ENCODE measurements around the gene ELSPBP1.
"Not testable (repeated sequence)": the region's sequence is repeated elsewhere in the genome, so short reads cannot be mapped to it uniquely, and the experiment has no call there.

Gene ELSPBP1

DNA sequence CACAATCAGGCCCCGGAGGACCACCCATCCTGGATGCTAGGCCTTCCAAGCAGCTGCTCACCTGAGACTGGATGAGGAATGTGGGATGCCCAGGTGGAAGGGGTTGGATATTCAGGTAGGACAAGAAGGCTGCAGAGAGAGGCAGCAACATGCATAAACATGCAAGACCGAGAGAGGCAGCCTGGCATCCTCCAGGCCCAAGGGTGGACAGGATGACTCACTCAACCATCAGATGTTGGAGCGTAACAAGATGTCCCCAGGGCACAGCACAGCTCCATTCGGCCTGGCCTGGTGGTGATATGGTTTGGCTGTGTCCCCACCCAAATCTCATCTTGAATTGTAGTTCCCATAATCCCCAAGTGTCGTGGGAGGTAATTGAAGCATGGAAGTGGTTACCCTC lies 59.4 kb downstream of the ELSPBP1 start:
- in situ Hi-C loops (cut with HindIII; ENCODE audit: low sequenced_read_pairs) = no loop called here
- no peak for TF ChIP-seq CTCF (IDR thresholded peaks at IDR 0.05; ENCODE audit: low read depth, low read length)
- no peak overlapping the region for H3K4me3 ChIP-seq (ENCODE audit: low read depth, low read length)
- DNase-seq (ENCODE audit: low read depth, low spot score) = no peak

DNA sequence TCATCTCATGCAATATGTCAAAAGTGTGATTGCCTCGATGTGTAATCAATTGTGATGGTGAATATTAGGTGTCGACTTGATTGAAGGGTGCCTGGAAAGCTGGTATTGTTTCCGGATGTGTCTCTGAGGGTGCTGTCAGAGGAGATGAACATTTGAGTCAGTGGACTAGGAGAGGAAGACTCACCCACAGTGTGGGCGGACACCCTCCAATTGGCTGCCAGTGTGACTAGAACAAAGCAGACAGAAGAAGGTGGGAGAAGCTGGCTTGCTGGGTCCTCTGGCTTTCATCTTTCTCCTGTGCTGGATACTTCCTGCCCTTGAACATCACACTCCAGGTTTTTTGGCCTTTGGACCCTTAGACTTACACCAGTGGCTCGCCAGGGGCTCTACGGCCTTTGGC lies 64.9 kb downstream of the ELSPBP1 start:
- DNase-seq (ENCODE audit: low read depth, low spot score) = no peak
- no peak overlapping the region for H3K4me3 ChIP-seq (ENCODE audit: low read depth, low read length)
- in situ Hi-C loops (cut with HindIII; ENCODE audit: low sequenced_read_pairs) = no loop called here
- no peak for TF ChIP-seq CTCF (IDR thresholded peaks at IDR 0.05; ENCODE audit: low read depth, low read length)

DNA sequence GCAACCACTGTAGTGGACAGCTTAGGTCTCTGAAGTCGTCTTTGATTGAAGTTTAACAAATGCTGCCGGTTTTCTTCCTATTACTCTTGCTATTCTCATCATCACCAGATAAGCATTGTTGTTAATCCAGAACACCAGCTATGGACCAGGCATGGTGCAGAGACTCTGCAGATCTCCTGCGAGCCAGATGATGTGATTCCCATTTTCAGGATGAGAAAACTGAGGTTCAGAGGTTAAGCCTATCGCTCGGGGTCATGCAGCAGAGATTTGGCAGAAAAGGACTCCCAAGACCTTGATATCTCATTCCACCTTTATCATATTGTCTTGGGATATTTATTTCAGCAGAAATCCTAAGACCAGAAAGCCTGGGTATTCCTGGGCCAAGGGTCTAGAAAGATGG lies 65.9 kb downstream of the ELSPBP1 start:
- no peak for DNase-seq (ENCODE audit: low read depth, low spot score)
- no peak for TF ChIP-seq CTCF (IDR thresholded peaks at IDR 0.05; ENCODE audit: low read depth, low read length)
- H3K4me3 ChIP-seq (ENCODE audit: low read depth, low read length) = no peak overlapping the region
- in situ Hi-C loops (cut with HindIII; ENCODE audit: low sequenced_read_pairs) = no loop called here

DNA sequence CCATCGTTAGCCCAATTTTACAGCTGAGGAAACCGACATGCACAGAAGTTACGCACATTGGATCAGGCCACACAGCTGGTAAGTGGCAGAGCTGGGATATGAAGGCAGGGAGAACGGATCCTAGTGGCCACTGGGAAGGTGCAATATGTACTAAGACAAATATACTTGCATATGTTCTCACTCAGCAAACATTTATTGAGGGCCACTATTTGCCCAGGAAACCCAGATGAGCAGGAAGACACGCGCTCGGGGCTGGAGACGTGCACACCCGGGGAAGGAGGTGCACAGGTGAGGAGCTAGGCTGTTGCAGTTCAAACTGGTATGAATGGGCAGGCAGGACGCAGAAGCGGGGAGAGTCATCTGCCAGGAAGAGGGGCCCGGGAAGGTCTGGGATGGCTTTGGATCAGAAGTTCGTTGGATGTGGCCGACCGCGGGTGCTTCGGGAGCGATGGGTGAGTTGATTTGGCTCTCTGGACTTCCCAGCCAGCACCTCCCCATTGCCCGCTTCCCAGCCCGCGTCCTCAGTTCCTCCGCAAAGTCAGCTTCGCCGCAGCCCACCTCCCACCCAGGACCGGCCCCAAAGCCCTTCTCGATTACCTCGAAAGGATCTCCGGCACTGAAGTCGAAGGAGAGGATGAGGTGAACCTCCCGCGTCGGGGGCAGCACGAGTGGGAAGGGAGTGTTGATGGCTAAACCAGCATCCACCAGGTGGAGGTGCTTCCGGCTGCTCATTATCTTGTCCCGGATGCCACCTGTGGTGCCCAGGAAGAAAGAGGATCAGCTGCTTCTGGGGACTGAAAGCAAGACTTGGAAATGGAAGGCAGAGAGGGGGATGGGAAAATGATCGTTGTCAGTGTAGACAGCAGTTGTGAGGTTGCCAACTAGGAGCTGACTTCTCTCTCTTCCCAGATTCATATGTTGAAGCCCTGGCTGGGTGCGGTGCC lies 67.2 kb downstream of the ELSPBP1 start:
- TF ChIP-seq CTCF (IDR thresholded peaks at IDR 0.05; ENCODE audit: low read depth, low read length) = no peak
- in situ Hi-C loops (cut with HindIII; ENCODE audit: low sequenced_read_pairs) = no loop called here
- DNase-seq (ENCODE audit: low read depth, low spot score) = no peak
- no peak overlapping the region for H3K4me3 ChIP-seq (ENCODE audit: low read depth, low read length)

DNA sequence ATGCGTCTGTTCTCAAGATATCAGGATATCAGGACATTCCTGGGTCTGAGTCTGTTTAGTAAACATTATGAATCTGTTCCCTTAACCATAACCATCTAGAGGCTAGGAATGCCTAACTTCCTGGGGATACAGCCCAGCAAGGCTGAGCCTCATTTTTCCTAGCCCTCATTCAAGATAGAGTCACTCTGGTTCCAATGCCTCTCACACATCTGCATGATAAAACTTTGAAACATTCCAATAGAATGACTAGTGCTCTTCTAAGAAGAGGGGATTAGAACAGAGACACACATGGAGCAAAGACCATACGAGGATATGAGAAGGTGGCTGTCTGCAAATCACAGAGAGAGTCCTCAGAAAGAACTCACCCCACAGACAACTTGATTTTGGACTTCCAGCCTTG lies 70.1 kb downstream of the ELSPBP1 start:
- in situ Hi-C loops (cut with HindIII; ENCODE audit: low sequenced_read_pairs) = no loop called here

DNA sequence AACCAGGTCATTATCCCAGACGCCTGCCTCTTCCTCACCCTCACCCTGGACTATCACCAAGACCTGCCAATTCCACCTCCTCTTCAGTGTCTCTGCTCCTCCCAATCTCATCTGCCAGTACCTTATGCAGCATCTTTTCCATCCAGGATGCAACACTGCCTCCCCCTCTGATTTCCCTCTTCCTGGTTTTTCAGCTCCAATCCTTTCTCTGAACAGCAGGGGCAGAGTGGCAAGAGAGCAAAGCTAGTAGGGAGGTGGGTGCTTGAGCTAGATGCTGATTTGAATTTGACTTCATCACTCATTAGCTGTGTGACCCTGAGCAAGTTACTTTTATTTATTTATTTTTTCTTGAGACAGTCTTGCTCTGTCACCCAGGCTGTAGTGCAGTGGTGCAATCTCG lies 75.0 kb downstream of the ELSPBP1 start:
- no peak overlapping the region for H3K4me3 ChIP-seq (ENCODE audit: low read depth, low read length)
- no peak for TF ChIP-seq CTCF (IDR thresholded peaks at IDR 0.05; ENCODE audit: low read depth, low read length)
- in situ Hi-C loops (cut with HindIII; ENCODE audit: low sequenced_read_pairs) = no loop called here
- DNase-seq (ENCODE audit: low read depth, low spot score) = no peak

More for the DNA sequence above, 70.1 kb downstream of the ELSPBP1 start:
- DNase-seq (ENCODE audit: low read depth, low spot score) = no peak
- no peak for TF ChIP-seq CTCF (IDR thresholded peaks at IDR 0.05; ENCODE audit: low read depth, low read length)
- H3K4me3 ChIP-seq (ENCODE audit: low read depth, low read length) = no peak overlapping the region

DNA sequence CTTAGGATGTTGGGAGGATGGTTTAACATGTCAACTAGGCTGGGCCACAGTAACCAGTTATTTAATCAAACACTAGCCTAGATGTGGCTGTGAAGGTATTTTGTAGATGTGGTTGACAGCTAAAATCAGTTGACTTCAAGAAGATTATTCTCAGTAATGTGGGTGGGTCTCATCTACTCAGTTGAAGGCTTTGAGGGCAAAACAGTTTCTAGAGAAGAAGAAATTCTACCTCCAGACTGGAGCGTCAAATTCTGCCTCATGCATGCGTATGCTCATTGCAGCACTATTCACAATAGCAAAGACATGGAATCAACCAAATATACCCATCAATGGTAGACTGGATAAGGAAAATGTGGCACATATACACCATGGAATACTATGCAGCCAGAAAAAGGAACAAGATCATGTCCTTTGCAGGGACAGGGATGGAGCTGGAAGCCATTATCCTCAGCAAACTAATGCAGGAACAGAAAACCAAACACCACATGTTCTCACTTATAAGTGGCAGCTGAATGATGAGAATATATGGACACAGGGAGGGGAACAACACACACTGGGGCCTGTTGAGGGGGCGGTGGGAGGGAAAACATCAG lies 75.8 kb downstream of the ELSPBP1 start:
- DNase-seq (ENCODE audit: low read depth, low spot score); in situ Hi-C loops (cut with HindIII; ENCODE audit: low sequenced_read_pairs); H3K4me3 ChIP-seq (ENCODE audit: low read depth, low read length): not testable (repeated sequence)
